NCI-H2227 treated with DMSO at 0.1 percent for 48 hours (cell line): Measurements from ENCODE around the gene GNA15.
"Not testable (repeated sequence)": the region's sequence is repeated elsewhere in the genome, so short reads cannot be mapped to it uniquely, and the experiment has no call there.

Source experiments
- DNase-seq: peaks from one replicate; lab custom pipeline; 2025; lab: John Stamatoyannopoulos, UW

The GNA15 gene, protein sequence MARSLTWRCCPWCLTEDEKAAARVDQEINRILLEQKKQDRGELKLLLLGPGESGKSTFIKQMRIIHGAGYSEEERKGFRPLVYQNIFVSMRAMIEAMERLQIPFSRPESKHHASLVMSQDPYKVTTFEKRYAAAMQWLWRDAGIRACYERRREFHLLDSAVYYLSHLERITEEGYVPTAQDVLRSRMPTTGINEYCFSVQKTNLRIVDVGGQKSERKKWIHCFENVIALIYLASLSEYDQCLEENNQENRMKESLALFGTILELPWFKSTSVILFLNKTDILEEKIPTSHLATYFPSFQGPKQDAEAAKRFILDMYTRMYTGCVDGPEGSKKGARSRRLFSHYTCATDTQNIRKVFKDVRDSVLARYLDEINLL

DNA sequence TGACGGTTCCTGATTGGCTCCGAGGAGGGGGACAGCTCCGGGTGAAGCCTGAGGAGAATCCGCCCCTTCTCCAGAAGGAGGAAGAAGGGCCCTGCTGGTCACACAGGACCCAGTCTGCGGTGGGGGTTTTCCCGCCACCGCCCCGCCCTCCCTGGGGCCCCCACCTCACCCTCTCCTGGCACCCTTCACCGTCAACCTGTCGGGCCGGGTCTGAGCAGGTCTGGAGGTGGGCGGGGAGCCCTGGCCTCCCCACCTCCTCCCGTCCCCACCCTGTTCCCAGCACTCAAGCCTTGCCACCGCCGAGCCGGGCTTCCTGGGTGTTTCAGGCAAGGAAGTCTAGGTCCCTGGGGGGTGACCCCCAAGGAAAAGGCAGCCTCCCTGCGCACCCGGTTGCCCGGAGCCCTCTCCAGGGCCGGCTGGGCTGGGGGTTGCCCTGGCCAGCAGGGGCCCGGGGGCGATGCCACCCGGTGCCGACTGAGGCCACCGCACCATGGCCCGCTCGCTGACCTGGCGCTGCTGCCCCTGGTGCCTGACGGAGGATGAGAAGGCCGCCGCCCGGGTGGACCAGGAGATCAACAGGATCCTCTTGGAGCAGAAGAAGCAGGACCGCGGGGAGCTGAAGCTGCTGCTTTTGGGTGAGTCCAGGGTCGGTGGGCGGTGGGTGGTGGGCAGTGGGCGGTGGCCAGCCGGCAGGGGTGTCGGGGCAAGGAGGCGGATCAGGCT is at the start of gene GNA15:
Gene GNA15 (plus strand): TSS at position 73 of the 723 bp plus-strand sequence. CDS start 418 bp downstream, at position 491.
- DNase-seq, result no peak

DNA sequence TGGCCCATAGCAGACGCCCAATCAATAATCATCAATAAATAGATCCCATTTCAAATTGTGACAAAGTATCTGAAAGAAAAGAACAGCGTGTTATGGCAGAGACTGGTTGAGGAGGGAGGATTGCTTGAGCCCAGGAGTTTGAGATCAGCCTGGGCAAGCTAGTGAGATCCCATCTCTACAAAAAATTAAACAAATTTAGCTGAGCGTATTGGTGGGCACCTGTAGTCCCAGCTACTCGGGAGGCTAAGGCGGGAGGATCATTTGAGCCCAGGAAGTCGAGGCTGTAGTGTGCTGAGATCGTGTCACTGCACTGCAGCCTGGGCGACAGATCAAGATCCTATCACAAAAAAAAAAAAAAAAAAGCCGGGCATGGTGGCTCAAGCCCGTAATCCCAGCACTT is 48.1 kb upstream of the GNA15 start:
- no peak for DNase-seq

DNA sequence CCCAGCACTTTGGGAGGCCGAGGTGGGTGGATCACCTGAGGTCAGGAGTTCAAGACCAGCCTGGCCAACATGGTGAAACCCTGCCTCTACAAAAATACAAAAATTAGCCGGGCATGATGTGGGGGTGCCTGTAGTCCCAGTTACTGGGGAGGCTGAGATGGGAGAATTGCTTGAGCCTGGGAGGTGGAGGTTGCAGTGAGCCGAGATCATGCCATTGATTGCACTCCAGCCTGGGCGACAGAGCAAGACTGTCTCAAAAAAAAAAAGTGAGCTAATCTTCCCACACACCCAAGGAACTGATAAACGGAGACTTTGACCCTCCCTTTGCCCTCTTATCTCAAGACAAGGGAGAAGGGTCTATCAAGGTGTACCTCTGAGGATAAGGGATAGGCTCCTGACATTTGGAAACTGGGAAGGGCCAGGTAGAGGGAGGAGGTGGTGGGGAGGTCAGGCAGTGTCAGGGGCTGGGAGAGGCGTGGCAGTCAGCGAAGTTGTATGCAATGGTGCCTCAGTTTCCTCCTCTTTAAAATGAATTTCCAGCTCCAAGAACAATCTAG is 46.5 kb upstream of the GNA15 start:
- DNase-seq, result not testable (repeated sequence)

DNA sequence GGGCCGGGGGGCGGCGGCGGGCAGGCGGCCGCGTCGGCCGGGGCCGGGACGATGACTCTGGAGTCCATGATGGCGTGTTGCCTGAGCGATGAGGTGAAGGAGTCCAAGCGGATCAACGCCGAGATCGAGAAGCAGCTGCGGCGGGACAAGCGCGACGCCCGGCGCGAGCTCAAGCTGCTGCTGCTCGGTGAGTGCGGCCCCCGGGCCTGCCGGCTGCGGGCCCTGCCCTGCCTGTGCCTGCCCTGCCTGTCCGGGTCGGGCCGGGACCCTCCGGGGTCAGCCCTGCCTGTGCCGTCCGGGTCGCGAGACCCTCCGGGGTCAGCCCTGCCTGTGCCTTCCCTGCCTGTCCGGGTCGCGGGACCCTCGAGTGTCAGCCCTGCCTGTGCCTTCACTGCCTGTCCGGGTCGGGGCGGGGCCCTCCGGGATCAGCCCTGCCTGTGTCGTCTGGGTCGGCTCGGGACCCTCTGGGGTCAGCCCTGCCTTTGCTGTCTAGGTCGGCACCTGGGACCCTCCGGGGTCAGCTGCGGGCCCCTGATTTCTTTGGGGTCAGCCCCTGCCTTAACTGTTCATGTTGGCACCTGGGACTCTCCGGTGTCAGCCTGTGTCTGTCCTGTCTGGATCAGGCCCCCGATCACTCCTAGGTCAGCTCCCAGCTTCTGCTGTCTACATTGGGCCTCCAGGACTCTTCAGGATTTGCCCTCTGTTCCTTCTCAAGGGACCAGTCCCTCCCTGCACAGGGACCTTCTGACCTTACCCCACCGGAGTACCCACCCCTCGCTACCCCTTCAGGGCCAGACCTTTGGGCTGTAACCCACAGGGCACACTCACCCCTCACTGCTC is 41.0 kb upstream of the GNA15 start:
- DNase-seq, result no peak

DNA sequence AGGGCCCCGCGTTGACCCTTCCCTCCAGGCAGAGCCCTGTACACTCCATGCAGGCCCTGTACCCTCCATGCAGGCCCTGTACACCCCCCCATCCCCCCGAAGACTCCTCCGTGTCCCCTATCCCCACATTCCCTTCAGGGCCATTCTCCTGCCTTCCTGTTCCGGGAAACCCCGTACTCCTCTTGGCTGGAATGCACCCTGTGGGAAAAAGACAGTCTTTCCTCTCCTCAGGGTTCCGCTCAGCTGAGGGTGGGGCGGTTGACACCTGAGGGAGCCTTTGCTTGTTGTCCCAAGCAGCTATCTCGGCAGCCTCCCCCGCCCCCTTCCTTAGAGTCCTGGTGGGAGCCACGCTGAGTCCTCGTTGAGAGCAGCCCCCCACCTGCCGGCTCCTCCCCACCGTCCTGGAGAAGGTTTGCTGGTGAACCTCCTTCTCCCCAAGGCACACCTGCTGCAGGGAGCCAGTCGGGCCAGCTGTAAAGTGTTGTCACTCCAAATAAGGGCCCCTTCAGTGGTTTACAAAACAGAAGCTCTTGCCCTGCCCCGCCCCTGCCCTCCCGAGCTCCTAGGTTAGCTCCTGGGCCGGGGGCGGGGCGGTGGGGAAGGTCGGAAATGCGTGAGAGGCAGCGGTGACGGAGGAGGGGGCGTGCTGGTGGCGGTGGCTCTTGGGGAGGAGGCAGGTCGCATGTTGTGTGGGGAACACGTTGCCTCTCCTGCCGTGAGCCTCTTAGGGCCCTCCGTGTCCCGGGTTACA is 40.2 kb upstream of the GNA15 start:
- no peak for DNase-seq

DNA sequence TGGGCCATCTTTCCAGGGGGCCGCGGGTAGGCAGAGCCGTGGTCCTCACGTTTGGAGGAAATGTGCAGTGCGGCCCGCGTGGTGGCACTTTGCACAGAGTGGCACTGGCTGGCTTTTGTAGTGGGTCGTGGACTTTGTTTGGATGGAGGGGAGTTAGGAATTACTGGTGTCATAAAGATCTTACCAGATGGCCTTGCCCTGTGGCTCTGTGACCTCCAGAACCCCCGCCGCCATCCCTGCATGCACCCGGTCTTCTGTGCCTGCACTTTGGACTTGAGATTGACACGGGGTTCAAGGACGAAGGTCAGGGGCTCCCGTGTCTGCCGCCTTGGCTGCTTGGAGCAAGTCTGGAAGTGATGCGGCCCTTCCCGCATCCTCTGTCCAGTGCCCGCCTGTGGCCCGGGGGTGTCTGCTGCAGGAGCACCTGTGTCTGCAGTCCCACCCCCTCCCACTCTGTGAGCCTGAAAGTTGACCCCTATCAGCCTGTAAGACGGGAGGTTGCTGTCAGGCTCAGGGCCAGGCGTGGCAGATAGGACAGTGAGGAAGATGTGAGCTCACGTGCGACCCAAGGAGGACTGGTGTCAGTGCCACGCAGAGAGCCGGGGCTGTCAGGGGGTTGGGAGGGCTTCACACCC is 39.4 kb upstream of the GNA15 start:
- DNase-seq, result no peak

DNA sequence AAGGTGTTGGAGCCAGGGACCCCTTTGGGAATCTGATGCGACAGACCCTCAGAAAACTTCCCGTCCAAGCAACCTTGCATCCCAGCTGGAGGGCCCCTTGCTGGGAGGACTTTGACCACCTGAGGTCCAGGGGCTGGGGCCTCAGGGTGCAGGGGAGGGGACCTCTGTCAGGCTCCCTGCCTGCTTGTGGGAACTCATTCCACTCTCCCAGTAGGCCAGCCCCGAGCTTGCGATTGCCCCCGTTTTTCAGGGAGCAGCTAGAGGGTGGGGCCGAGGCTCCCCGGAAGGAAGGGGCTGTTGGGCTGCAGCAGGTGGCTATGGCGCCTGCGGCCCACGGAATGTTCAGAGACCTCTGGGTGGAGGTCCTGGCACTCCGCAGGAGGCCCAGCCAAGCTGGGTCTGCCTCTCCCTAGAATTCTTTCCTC is 38.9 kb upstream of the GNA15 start:
- DNase-seq, result no peak

DNA sequence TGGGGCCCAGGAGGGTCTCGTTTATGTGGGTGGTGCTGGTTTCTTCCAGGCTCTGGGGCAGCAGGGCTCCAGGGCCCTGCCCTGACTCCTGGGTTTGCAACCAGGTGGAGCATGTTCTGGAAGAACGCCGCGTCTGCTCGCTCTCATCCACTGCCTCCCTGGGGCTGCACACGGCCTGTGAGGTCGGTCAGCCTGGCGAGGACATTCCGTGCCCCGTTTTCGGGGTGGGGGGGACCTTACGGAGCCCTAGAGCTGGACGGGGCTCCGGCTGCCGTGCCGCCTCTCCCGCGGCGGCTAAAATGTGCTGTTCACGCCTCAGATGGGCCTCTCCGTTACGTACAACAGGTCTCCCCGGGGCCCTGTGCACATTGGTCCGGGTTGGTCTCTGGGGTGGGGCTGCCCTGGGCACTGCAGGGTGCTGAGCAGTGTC is 38.4 kb upstream of the GNA15 start:
- no peak for DNase-seq

DNA sequence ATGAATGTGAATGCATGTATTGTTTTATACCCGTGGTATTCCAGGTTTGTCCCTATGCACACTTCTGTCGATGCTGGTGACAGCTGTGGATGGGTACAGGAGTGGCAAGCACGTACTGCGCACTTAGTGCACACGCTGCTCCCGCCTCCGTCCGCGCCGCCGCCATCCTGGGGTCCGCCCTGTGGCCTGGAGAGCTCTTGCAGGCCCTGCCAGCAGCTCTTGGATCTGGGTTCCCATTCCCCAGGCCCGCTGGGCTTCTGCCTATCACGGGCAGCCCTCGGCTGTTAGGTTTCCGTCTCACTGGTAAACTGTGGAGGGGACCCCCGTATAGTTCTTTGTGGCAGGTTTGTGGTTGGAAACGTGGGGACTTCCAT is 37.7 kb upstream of the GNA15 start:
- DNase-seq, result no peak

DNA sequence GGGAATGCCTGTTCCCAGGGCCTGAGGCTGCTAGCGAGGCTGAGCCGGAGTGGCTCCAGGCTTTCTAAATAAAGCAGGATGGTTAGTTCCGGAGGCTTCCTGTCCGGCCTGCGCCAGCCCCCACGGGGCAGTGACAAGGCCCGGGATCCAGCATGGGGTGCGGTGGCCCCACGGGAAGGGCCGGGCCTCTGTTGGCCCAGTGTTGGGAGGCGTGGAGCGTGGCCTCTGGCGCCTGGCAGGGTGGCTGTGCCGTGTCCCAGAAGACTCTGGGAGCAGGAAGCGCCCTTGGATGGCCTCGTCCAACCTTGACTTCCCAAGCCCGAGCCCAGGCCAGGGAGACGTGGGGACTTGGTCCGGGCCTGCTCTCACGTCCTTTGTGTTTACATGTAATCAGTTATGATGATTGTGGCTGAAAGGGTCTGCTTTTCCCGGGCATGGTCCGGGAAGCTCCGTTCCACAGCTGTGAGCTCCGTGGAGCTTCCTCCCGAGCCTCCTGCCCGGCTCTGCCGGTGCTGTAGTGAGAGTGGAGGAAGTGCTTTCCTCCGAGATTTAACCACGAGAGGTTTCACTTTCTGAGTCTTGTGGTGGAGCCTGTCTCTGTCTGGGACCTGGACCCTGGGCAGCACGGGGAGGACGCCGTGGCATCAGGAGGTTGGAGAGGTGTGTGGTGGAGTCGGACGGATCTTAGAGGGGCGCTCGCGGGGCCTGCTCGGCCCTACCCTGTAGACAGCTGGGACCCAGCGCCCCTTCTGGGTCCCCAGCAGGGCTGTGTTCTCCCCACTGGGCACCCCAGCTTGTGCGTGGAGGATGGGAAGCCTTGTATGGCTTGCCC is 37.1 kb upstream of the GNA15 start:
- no peak for DNase-seq

DNA sequence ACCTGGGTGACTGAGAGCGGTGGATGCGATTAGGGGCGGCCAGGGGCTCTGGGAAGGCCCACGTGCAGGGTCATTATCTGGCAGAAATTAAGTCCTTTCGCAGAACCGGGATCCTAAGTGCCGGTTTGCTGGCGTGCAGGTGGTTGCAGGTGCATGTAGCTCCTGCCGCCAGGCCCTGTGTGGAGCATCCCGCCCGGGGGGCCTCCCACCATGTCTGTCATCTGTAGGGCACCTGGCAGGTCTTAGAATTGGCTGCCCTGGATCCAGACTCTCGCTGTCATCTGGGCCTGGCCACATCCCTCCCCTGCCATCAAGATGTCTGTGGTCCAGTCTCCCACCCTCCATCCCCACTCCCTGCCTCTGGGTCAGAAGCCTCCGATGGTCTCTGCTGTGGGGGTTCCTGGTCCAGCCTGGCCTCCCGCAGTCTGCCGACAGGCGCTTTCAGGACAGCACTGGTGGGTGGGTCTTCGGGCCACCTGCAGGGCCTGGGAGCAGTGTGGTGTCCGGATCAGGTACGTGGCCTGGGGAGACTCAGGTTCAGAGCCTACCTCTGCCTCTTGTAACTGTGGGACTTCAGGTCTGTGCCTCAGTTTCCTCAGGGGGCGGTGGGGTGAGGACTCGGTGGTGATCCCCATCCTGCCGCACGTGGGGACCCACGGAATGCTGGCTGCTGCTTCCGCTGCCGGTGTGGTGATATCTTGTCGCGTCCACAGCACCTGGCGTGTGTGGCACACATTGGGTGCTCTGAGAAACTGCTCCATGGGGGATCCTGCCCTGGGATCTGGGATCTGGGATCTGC is 36.3 kb upstream of the GNA15 start:
- DNase-seq, result no peak

DNA sequence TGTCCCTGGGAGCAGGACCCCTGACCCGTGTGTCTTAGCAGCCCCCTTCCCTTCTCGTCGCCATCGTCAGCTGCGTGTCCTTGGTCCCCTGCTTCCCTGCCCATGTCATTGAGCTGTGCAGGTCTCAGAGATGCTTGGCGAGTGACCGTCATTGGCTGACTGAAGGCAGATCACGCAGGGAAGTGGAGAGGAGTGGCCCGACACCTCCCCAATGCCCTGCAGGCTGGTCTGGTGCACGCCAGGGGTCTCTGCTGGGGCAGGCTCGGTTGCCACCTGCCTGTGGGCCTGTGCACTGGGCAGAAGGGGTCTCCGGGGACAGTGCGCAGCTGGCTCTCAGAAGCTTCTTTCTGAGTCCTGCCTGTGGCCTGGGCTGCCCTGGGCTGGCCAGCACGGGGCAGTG is 35.5 kb upstream of the GNA15 start:
- DNase-seq, result no peak

DNA sequence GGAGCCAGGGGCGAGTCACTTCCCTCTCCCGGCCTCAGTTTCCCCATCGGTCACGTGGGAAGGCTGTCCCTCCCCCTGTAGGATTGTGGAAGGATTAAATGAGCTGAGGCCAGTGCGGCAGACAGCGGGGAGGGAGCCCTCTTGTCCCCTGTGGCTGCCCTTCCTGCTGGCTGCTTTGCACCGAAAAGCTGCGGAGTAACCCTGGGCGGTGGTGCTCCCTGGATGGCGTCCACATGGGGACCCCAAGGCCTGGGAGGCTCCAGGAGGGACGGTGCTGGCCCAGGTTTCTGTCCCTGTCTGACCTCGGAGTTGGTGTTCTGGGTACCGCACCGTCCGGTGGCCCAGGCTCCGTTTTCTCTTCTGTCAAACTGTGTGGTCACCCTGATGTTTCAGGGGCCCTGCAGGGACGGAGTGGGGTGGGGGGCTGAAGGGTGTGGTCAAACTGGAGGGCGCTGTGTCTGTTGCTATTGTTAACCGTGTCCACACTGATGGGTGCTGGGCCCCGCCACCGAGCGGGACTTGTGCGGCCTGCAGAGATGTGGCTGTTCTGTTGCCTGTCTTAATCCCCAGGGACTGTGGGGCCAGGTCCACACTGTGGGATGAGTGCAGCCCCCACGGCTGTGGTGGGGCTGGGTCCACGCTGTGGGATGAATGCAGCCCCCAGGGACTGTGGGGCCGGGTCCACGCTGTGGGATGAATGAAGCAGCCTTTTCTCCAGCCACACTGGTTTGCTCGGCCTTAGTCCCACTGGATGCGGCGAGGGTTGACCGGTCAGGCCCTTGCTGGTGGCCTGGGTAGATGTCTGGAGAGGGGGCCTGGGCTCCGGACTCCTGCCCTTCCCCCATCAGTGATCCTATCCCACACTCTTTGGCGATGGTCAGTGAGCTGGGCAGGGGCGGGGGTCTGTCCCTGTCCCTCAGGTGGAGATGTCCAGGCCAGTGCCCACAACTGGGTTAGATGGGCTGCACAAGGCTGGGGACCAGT is 34.8 kb upstream of the GNA15 start:
- no peak for DNase-seq

DNA sequence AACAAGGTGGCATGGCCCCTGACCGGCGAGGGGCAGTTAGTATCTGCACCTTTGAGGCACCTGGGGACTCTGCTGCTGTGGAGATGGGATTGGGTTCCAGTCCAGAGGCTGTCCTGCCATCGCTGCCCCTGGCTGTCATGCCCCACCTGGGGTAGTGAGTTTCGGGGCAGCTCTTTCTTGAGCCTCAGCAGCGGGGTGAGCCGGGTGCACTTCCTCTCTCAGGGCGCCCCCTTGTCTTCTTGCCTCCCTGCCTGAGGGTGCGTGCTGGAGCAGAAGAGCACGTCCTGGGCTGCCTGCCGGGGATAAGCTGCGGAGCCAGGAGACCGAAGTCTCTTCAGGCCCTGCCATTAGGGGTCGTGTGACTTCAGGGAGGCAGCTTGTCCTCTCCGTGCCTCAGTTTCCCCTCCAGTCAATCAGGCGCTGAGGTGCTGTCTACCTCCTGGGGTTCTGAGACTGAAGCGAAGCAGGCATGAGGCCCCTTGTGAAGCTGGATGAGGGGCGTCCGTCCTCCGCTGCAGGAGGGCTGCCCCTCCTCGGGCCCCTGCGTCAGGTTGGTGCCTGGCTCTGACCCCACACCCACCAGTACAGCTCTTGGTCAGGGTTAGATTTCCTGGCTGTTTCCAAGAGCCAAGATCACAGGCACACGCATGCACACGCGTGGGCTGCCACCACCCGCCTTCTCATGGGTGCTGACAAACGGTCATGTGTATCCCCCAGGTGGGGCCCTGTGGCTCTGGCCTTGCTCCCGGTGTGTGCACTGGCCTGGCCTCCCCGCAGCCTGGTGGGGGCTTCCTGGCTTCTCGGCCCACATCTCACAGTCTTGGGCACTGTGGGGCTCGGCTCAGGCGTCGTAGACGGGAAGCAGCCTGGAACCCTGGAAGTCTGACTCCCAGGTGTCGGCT is 33.3 kb upstream of the GNA15 start:
- DNase-seq, result no peak

DNA sequence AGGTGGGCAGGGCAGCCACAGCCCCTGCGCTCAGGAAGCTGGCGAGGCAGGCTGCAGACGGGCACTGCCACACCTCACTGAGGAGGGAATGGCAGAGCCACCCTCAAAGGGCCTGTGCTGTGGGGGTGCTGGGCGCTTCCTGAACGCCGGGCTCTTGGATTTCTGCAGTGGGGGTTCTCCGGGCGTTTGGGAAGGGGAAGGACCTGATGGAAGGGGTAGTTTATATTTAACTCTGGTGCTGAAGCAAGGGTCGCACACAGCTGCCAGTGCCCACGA is 31.2 kb upstream of the GNA15 start:
- no peak for DNase-seq

DNA sequence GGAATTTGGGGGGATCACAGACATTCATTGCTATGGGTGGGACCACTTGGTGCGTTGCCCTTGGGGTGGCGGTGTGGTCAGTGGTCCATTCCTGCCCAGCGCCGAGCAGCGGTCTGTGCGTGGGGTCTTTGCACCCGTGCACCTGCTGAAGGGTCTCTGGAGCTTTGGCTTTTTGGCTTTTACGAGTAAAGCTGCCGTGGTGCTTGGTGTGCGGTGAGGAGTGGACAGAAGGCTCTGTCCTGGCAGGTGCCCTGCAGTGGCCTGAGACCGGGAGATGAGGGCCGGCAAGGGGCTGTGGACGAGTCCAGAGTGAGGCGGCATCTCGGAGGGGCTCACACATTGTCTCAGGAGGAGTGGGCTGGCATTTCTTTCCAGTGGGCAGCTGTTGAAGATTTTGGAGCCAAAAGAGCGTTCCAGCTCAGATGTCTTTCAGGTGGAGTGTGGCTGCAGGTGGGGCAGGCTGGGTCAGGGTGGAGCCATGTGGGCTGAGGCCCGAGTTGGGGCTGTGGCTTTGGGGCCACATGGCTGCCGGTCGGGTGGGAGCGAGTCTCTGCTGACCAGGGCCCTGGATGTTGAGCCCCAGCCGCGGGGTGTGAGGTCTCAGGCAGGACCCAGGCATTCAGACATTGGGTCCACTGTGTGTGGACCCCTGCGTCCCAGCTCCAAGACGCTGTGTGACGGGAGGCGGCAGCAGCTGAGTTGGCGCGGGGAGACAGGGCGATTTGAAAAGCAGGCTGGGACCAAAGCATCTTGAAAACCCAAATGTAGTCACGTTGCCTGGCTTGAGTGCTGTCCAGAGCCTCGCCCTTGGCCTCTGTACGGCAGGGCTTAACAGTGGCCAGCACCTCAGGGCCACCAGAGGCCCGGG is 30.0 kb upstream of the GNA15 start:
- no peak for DNase-seq
